Endodermal cell (in vitro differentiated cells): Measurements from ENCODE around the gene CDC14A. TPM values are rescaled to one million over a fixed set of nuclear protein-coding genes. Genes with fewer than 3 reads are reported as not detected.
A peak's percentile ranks its signal among the peaks of the same experiment; 100 is the strongest.

Experiments
- DNase-seq: peaks from one replicate; pipeline ENCODE4 v3.0.0-alpha.2; 2017
- H3K27ac ChIP-seq: 2 replicates; pipeline ENCODE4 v1.5.1; 2013; ENCODE audit warnings: mild to moderate bottlenecking, low read depth, low read length, moderate library complexity
- H3K27me3 ChIP-seq: 2 replicates; pipeline ENCODE4 v1.6.1; 2013; ENCODE audit warnings: mild to moderate bottlenecking, low read length, moderate library complexity; ENCODE audit not compliant: insufficient read depth, control insufficient read depth, poor library complexity, severe bottlenecking
- H3K36me3 ChIP-seq: 2 replicates; pipeline ENCODE4 v1.7.0; 2013; ENCODE audit warnings: mild to moderate bottlenecking, low read length, moderate library complexity; ENCODE audit not compliant: control insufficient read depth, insufficient read depth
- H3K4me1 ChIP-seq: one replicate; pipeline ENCODE4 v1.7.0; 2013; ENCODE audit warnings: low read length; ENCODE audit not compliant: control insufficient read depth, insufficient read depth
- H3K4me3 ChIP-seq: 2 replicates; pipeline ENCODE4 v1.5.1; 2013; ENCODE audit warnings: mild to moderate bottlenecking, low read length, moderate library complexity
- H3K9ac ChIP-seq: 2 replicates; pipeline ENCODE4 v1.6.1; 2013; ENCODE audit warnings: mild to moderate bottlenecking, low read length, moderate library complexity; ENCODE audit not compliant: poor library complexity, severe bottlenecking; ENCODE audit errors: extremely low read depth
- H3K9me3 ChIP-seq: 2 replicates; pipeline ENCODE4 v1.6.1; 2013; ENCODE audit warnings: mild to moderate bottlenecking, low read length, moderate library complexity; ENCODE audit not compliant: control insufficient read depth
- H3K27ac Mint-ChIP-seq: 2 replicates; pipeline ENCODE4 v1.8.0; 2020; ENCODE audit warnings: mixed read lengths
- H3K27me3 Mint-ChIP-seq: 2 replicates; pipeline ENCODE4 v1.8.0; 2021; ENCODE audit warnings: mild to moderate bottlenecking, mixed read lengths; ENCODE audit not compliant: insufficient read depth
- H3K36me3 Mint-ChIP-seq: 2 replicates; pipeline ENCODE4 v1.8.0; 2020; ENCODE audit warnings: low read depth, mixed read lengths
- H3K4me1 Mint-ChIP-seq: 2 replicates; pipeline ENCODE4 v1.8.0; 2020; ENCODE audit warnings: mixed read lengths
- H3K4me3 Mint-ChIP-seq: 2 replicates; pipeline ENCODE4 v1.8.0; 2020; ENCODE audit warnings: mild to moderate bottlenecking, moderate library complexity, mixed read lengths
- H3K9me3 Mint-ChIP-seq: 2 replicates; pipeline ENCODE4 v1.8.0; 2020; ENCODE audit warnings: mild to moderate bottlenecking, mixed read lengths
- WGBS, 2 experiments: methylation state at CpG; one replicate each; pipeline versions ENCODE4 v1.1.5 to v1.1.7; 2013; ENCODE audit warnings: missing lambda C conversion rate in 2 of 2, mixed read lengths in 1 of 2; ENCODE audit not compliant: insufficient coverage in 1 of 2, insufficient read length in 1 of 2; 5-methylcytosine and 5-hydroxymethylcytosine counted together
- total RNA-seq, 2 donors: library from RNA; stranded (reverse); fragmentation: NEBNext Ultra II Directional in 1 of 2; extraction: Animal tissue kit (Norgen Biotek cat#: 25700) in 1 of 2; gene quantifications; 2 replicates in 1 of 2; 3 replicates in 1 of 2; pipeline ENCODE4 v1.2.1, GENCODE V29; 2021
- TF ChIP-seq, protein P1 (sequence below): fragments of 200-600 bp; sonication (generic); conservative IDR thresholded peaks from 2 replicates; pipeline ENCODE4 v1.5.0; 2021; ENCODE audit warnings: antibody characterized with exemption, mild to moderate bottlenecking

Gene CDC14A
- total RNA-seq, 2 donors from 2014 or later = 14.5 to 17.6 TPM

- H3K9ac ChIP-seq = no peak overlapping the region
- TF ChIP-seq, protein P1, sequence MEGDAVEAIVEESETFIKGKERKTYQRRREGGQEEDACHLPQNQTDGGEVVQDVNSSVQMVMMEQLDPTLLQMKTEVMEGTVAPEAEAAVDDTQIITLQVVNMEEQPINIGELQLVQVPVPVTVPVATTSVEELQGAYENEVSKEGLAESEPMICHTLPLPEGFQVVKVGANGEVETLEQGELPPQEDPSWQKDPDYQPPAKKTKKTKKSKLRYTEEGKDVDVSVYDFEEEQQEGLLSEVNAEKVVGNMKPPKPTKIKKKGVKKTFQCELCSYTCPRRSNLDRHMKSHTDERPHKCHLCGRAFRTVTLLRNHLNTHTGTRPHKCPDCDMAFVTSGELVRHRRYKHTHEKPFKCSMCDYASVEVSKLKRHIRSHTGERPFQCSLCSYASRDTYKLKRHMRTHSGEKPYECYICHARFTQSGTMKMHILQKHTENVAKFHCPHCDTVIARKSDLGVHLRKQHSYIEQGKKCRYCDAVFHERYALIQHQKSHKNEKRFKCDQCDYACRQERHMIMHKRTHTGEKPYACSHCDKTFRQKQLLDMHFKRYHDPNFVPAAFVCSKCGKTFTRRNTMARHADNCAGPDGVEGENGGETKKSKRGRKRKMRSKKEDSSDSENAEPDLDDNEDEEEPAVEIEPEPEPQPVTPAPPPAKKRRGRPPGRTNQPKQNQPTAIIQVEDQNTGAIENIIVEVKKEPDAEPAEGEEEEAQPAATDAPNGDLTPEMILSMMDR = no peak
- Mint-ChIP-seq H3K4me3 (no peak overlapping the region), H3K36me3 (peaks cover 13% of the 10 kb centered on the region), H3K27ac (no peak overlapping the region), H3K27me3 (no peaks in the 10 kb centered on the region), H3K9me3 (no peaks in the 10 kb centered on the region), H3K4me1 (peaks cover 40% of the 10 kb centered on the region)
- 80 to 90% methylated on average over 1 to 2 of the region's 2 CpGs for WGBS, 2 experiments
- no peak overlapping the region for H3K27ac ChIP-seq
- no peaks in the 10 kb centered on the region for H3K9me3 ChIP-seq
- peaks cover 10% of the 10 kb centered on the region for H3K4me1 ChIP-seq
- H3K4me3 ChIP-seq = no peak overlapping the region
- H3K27me3 ChIP-seq = no peaks in the 10 kb centered on the region
- H3K36me3 ChIP-seq = peaks cover 18% of the 10 kb centered on the region
- peak; percentile 51 for DNase-seq
These were observed 69.8 kb downstream of the CDC14A start for GRCh38 chr1:100422065-100422464.

- Histone ChIP-seq H3K36me3 (peaks cover 27% of the 10 kb centered on the region), H3K27me3 (no peaks in the 10 kb centered on the region), H3K4me3 (no peak overlapping the region), H3K9ac (no peak overlapping the region), H3K4me1 (peaks cover 10% of the 10 kb centered on the region), H3K9me3 (no peaks in the 10 kb centered on the region), H3K27ac (no peak overlapping the region)
- Mint-ChIP-seq H3K27ac (peak overlapping the region; percentile 56), H3K9me3 (no peaks in the 10 kb centered on the region), H3K36me3 (peaks cover 2% of the 10 kb centered on the region), H3K27me3 (no peaks in the 10 kb centered on the region), H3K4me3 (no peak overlapping the region), H3K4me1 (peaks cover 40% of the 10 kb centered on the region)
- 81 to 91% methylated on average over 2 to 6 of the region's 6 CpGs for WGBS, 2 experiments
- no peak for DNase-seq
- TF ChIP-seq, protein P1 = peak; percentile 66
These were observed 71.6 kb downstream of the CDC14A start for GRCh38 chr1:100423832-100424337.

GRCh38 chr1:100428160-100428559, 75.9 kb downstream of the CDC14A start:
- Histone ChIP-seq H3K36me3 (peaks cover 36% of the 10 kb centered on the region), H3K27ac (no peak overlapping the region), H3K9ac (no peak overlapping the region), H3K9me3 (no peaks in the 10 kb centered on the region), H3K27me3 (no peaks in the 10 kb centered on the region), H3K4me3 (no peak overlapping the region), H3K4me1 (peaks cover 5% of the 10 kb centered on the region)
- no peaks in the 10 kb centered on the region for H3K9me3 Mint-ChIP-seq
- TF ChIP-seq, protein P1 = no peak
- peaks cover 24% of the 10 kb centered on the region for H3K4me1 Mint-ChIP-seq
- no peak overlapping the region for H3K4me3 Mint-ChIP-seq
- H3K27ac Mint-ChIP-seq = no peak overlapping the region
- no peaks in the 10 kb centered on the region for H3K27me3 Mint-ChIP-seq
- no peak for DNase-seq
- H3K36me3 Mint-ChIP-seq = peaks cover 5% of the 10 kb centered on the region
